Upper lobe of left lung (tissue), 6 donors: ENCODE data around the gene FAM120C. TPM values are rescaled to one million over a fixed set of nuclear protein-coding genes. Genes with fewer than 3 reads are reported as not detected.

Experiments
- ATAC-seq, 2 donors: fragments of 200-7000 bp; cut with Tn5 transposase; one replicate each; pipeline ENCODE4 v1.9.1; 2022; ENCODE audit warnings: mild to moderate bottlenecking in 2 of 2, moderate library complexity in 2 of 2; ENCODE audit not compliant: low FRiP score in 2 of 2
- DNase-seq, 2 donors: peaks; one replicate each; pipeline ENCODE4 v3.0.0-alpha.2; 2019 to 2020
- H3K27ac ChIP-seq, 4 donors: fragments of 200-600 bp; sonication (generic); one replicate each; pipeline ENCODE4 v1.5.1; 2016 to 2019
- H3K27me3 ChIP-seq, 4 donors: fragments of 200-600 bp; sonication (generic); one replicate each; pipeline ENCODE4 v1.5.1; 2017 to 2019
- H3K36me3 ChIP-seq, 4 donors: fragments of 200-600 bp; sonication (generic); one replicate each; pipeline ENCODE4 v1.5.1; 2016 to 2019
- H3K4me1 ChIP-seq, 4 donors: fragments of 200-600 bp; sonication (generic); one replicate each; pipeline ENCODE4 v1.5.1; 2018 to 2019
- H3K4me3 ChIP-seq, 4 donors: fragments of 200-600 bp; sonication (generic); one replicate each; pipeline ENCODE4 v1.5.1; 2017 to 2019; ENCODE audit warnings: mild to moderate bottlenecking in 2 of 4, moderate library complexity in 1 of 4
- H3K9me3 ChIP-seq, 4 donors: fragments of 200-600 bp; sonication (generic); one replicate each; pipeline ENCODE4 v1.5.1; 2018 to 2019
- CTCF ChIP-seq, 6 experiments: fragments of 450-650 bp in 4 of 6; fragments of 200-600 bp in 2 of 6; sonication (generic) in 2 of 6; IDR thresholded peaks; one replicate each; pipeline ENCODE4 v1.5.1; 2016 to 2019; ENCODE audit warnings: antibody characterized with exemption in 6 of 6
- EP300 ChIP-seq, 4 donors: sonication (generic); formaldehyde crosslinking; IDR thresholded peaks; one replicate each; pipeline ENCODE4 v1.5.1; 2017; ENCODE audit warnings: antibody characterized with exemption in 4 of 4, control low read depth in 2 of 4
- POLR2A ChIP-seq, 4 donors: fragments of 450-650 bp; IDR thresholded peaks; one replicate each; pipeline ENCODE4 v1.5.1; 2016 to 2017; ENCODE audit warnings: antibody characterized with exemption in 4 of 4, mild to moderate bottlenecking in 2 of 4
- POLR2AphosphoS5 ChIP-seq, 2 donors: sonication (generic); formaldehyde crosslinking; IDR thresholded peaks; one replicate each; pipeline ENCODE4 v1.5.1; 2017; ENCODE audit warnings: antibody characterized with exemption in 2 of 2
- WGBS, 2 donors: methylation state at CpG; one replicate each; pipeline ENCODE4 v1.1.5; 2017 to 2018; 5-methylcytosine and 5-hydroxymethylcytosine counted together
- total RNA-seq, 6 donors: library from RNA; depleted of rRNA in 4 of 6; stranded (reverse); fragments of >200 nt in 4 of 6; gene quantifications; one replicate each; pipeline versions ENCODE4 v1.1.0 to v1.2.1, GENCODE V29; 2016 to 2021
- donor health status: DM: no; HTN: no; CAD: no; lungs with moderate emphysema.
- donor health status: DM: no; HTN: yes; CAD: no; lungs with severe emphysema.

Gene FAM120C
- total RNA-seq, 6 donors from 2014 or later, result 6.1 to 17.8 (median 12.1) TPM

GRCh38 chrX:54208531-54208930 lies 25.5 kb upstream of the FAM120C start:
- Histone ChIP-seq H3K4me1 (no peaks in the 10 kb centered on the region), H3K27me3 (no peaks in the 10 kb centered on the region), H3K36me3 (no peaks in the 10 kb centered on the region), H3K27ac (no peak overlapping the region), H3K9me3 (no peaks in the 10 kb centered on the region), H3K4me3 (no peak overlapping the region)
- ATAC-seq (no peak), DNase-seq (no peak)
- no peak for TF ChIP-seq POLR2A (IDR thresholded peaks at IDR 0.05)
- TF ChIP-seq CTCF (IDR thresholded peaks at IDR 0.05), result no peak
- no peak for TF ChIP-seq POLR2AphosphoS5 (IDR thresholded peaks at IDR 0.05)
- TF ChIP-seq EP300 (IDR thresholded peaks at IDR 0.05), result no peak
- WGBS, 2 donors, result 90 to 100% methylated on average over 3 of the region's 3 CpGs

GRCh38 chrX:54198262-54198661 lies 15.2 kb upstream of the FAM120C start:
- Histone ChIP-seq H3K36me3 (no peaks in the 10 kb centered on the region), H3K4me1 (no peaks in the 10 kb centered on the region), H3K4me3 (no peak overlapping the region), H3K27ac (no peak overlapping the region), H3K9me3 (no peaks in the 10 kb centered on the region), H3K27me3 (no peaks in the 10 kb centered on the region)
- DNase-seq (no peak), ATAC-seq (no peak)
- WGBS, 2 donors, result 66 to 77% methylated on average over 6 of the region's 6 CpGs
- no peak for TF ChIP-seq POLR2A (IDR thresholded peaks at IDR 0.05)
- TF ChIP-seq POLR2AphosphoS5 (IDR thresholded peaks at IDR 0.05), result no peak
- no peak for TF ChIP-seq CTCF (IDR thresholded peaks at IDR 0.05)
- no peak for TF ChIP-seq EP300 (IDR thresholded peaks at IDR 0.05)

GRCh38 chrX:54194982-54195588 lies 12.0 kb upstream of the FAM120C start:
- TF ChIP-seq POLR2AphosphoS5 (IDR thresholded peaks at IDR 0.05), result no peak
- TF ChIP-seq EP300 (IDR thresholded peaks at IDR 0.05), result no peak
- TF ChIP-seq CTCF (IDR thresholded peaks at IDR 0.05), result no peak
- TF ChIP-seq POLR2A (IDR thresholded peaks at IDR 0.05), result no peak
- H3K27me3 ChIP-seq, result no peaks in the 10 kb centered on the region
- H3K9me3 ChIP-seq, result no peaks in the 10 kb centered on the region
- no peak overlapping the region for H3K27ac ChIP-seq
- no peak overlapping the region for H3K4me3 ChIP-seq
- H3K4me1 ChIP-seq, result no peaks in the 10 kb centered on the region
- no peak for DNase-seq
- H3K36me3 ChIP-seq, result no peaks in the 10 kb centered on the region
- no peak for ATAC-seq

GRCh38 chrX:54193085-54193821 lies 10.2 kb upstream of the FAM120C start:
- H3K36me3 ChIP-seq, result no peaks in the 10 kb centered on the region
- no peak for TF ChIP-seq EP300 (IDR thresholded peaks at IDR 0.05)
- TF ChIP-seq CTCF (IDR thresholded peaks at IDR 0.05), result no peak
- TF ChIP-seq POLR2A (IDR thresholded peaks at IDR 0.05), result no peak
- TF ChIP-seq POLR2AphosphoS5 (IDR thresholded peaks at IDR 0.05), result no peak
- no peaks in the 10 kb centered on the region for H3K4me1 ChIP-seq
- no peaks in the 10 kb centered on the region for H3K27me3 ChIP-seq
- no peak overlapping the region for H3K4me3 ChIP-seq
- H3K9me3 ChIP-seq, result no peaks in the 10 kb centered on the region
- H3K27ac ChIP-seq, result no peak overlapping the region
- ATAC-seq, result no peak
- no peak for DNase-seq
- whole genome bisulfite sequencing, 2 donors, result 74 to 85% methylated on average over 4 of the region's 4 CpGs

GRCh38 chrX:54184474-54184873 lies 1.4 kb upstream of the FAM120C start:
- H3K9me3 ChIP-seq, result no peaks in the 10 kb centered on the region
- no peaks in the 10 kb centered on the region for H3K36me3 ChIP-seq
- H3K4me3 ChIP-seq, result no peak overlapping the region
- H3K27me3 ChIP-seq, result no peaks in the 10 kb centered on the region
- TF ChIP-seq CTCF (IDR thresholded peaks at IDR 0.05), result no peak
- no peak for TF ChIP-seq POLR2A (IDR thresholded peaks at IDR 0.05)
- TF ChIP-seq EP300 (IDR thresholded peaks at IDR 0.05), result no peak
- TF ChIP-seq POLR2AphosphoS5 (IDR thresholded peaks at IDR 0.05), result no peak
- WGBS, 2 donors, result 80 to 94% methylated on average over 2 of the region's 2 CpGs
- ATAC-seq (no peak), DNase-seq (no peak)
- H3K4me1 ChIP-seq, result peaks cover 0 to 23% (median 12%) of the 10 kb centered on the region in 4 donors
- no peak overlapping the region for H3K27ac ChIP-seq
